ENCODE measurements around the gene H2BK1. TPM values are rescaled to one million over a fixed set of nuclear protein-coding genes. Genes with fewer than 3 reads are reported as not detected.

The H2BK1 gene
- total RNA-seq, 4 donors from 2014 or later, result 4.4 TPM; not detected in 3

DNA sequence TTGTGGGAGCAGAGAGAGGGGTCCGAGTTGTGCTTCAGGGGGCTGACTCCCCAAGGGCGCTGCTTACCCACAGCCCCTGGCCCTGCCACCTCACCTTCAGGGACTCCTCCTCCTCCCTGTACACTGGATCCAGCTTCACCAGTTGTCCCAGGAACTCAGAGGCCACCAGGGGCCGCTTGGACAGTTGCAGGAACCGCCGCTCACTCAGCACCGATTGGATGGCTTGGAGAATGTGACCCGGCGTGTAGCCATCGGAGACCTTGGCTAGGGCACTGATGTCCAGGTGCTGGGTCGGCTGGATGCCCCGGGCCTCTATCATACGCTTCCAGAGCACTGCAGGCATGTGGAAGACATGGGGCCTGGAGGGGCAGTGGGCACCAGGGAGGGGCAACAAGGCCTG lies 18.7 kb downstream of the H2BK1 start:
- Histone ChIP-seq H3K27ac (no peak overlapping the region), H3K9me3 (no peaks in the 10 kb centered on the region), H3K36me3 (no peaks in the 10 kb centered on the region), H3K4me1 (no peaks in the 10 kb centered on the region), H3K27me3 (no peaks in the 10 kb centered on the region), H3K4me3 (no peak overlapping the region)
- intact Hi-C loops (cut with DNase I; ENCODE audit: low total_unique reads), result loop anchor here (10.0 kb wide), 1 partner anchor 47 kb away; no protein-coding TSS in a partner anchor
- no peak for DNase-seq
- no peak for TF ChIP-seq POLR2A (IDR thresholded peaks at IDR 0.05)

DNA sequence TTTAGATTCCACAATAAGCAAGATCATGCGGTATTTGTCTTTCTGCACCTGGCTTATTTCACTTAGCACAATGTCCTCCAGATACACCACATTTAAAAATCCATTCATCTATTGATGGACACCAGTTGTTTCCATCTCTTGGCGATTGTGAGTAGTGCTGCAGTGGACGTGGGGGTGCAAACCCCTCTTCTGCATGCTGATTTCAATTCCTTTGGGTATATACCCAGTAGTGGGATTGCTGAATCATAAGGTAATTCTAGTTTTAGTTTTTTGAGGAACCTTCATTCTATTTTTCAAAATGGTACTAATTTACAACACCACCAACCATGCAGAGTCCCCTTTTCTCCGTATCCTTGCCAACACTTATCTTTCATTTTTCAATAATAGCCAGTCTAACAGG lies 21.2 kb downstream of the H2BK1 start:
- no peaks in the 10 kb centered on the region for H3K27me3 ChIP-seq
- TF ChIP-seq, protein P1, sequence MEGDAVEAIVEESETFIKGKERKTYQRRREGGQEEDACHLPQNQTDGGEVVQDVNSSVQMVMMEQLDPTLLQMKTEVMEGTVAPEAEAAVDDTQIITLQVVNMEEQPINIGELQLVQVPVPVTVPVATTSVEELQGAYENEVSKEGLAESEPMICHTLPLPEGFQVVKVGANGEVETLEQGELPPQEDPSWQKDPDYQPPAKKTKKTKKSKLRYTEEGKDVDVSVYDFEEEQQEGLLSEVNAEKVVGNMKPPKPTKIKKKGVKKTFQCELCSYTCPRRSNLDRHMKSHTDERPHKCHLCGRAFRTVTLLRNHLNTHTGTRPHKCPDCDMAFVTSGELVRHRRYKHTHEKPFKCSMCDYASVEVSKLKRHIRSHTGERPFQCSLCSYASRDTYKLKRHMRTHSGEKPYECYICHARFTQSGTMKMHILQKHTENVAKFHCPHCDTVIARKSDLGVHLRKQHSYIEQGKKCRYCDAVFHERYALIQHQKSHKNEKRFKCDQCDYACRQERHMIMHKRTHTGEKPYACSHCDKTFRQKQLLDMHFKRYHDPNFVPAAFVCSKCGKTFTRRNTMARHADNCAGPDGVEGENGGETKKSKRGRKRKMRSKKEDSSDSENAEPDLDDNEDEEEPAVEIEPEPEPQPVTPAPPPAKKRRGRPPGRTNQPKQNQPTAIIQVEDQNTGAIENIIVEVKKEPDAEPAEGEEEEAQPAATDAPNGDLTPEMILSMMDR (IDR thresholded peaks at IDR 0.05), result no peak
- no peak for TF ChIP-seq POLR2A (IDR thresholded peaks at IDR 0.05)
- H3K36me3 ChIP-seq, result no peaks in the 10 kb centered on the region
- DNase-seq, result no peak
- H3K9me3 ChIP-seq, result no peaks in the 10 kb centered on the region
- no peak overlapping the region for H3K27ac ChIP-seq
- no peaks in the 10 kb centered on the region for H3K4me1 ChIP-seq
- no peak overlapping the region for H3K4me3 ChIP-seq
- intact Hi-C loops (cut with DNase I; ENCODE audit: low total_unique reads), result no loop called here

DNA sequence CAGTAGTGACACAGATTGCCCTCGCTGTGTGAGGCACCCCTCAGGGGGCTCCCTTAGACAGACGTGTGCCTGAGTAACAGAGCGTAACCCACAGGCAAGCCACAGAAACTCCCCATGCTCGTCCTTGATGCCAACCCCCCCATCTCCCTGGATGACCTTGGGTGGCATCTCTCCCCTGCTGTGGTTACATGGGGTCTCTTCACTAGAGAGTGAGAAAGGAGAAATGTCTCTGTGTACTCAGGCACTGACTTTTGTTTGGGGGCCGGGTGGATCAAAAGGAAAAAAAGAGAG lies 22.1 kb downstream of the H2BK1 start:
- DNase-seq, result no peak
- TF ChIP-seq, protein P1 (IDR thresholded peaks at IDR 0.05), result no peak
- no peak for TF ChIP-seq POLR2A (IDR thresholded peaks at IDR 0.05)

DNA sequence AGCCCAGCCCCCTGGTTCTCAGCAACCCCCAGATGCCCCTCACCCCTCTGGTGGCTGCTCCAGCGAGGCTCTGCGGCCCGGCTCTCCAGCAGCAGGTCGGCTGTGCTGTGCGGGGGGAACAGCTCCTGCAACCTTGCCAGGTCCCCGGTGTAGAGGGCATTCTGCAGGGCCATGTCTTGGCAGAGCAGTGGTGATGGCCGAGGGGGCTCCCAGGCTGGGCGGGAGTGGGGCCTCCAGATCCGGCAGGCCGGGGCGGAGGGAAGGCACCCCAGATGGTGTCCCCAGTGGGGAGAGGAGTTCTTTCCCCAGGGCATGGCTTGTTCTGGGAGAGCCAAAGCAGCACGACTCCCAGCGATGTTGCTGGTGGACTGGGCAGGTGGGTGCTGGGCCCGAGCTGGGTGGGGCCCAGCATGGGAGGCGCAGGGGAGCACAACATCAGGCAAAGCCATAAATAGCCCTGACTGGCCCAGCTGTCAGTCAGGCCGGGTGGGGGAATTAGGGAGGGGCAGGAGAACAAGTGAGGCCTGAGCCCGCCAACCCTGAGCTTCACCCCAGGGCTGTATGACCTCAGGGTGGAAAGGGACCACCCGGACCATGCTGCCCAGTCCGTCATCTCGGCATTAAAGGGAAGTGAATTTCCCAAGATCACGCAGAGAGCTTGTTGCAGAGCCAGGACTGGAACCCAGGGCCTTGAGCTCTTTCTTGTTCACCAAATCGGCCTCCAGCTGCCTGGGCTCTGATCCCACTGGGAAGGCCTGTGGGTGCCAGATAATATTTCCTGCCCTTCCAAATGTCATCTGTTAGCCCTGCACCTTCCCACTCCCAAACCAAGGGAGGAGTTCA lies 22.7 kb downstream of the H2BK1 start:
- Histone ChIP-seq H3K9me3 (no peaks in the 10 kb centered on the region), H3K4me3 (no peak overlapping the region), H3K4me1 (no peaks in the 10 kb centered on the region), H3K27me3 (no peaks in the 10 kb centered on the region), H3K36me3 (no peaks in the 10 kb centered on the region), H3K27ac (no peak overlapping the region)
- no peak for TF ChIP-seq POLR2A (IDR thresholded peaks at IDR 0.05)
- TF ChIP-seq, protein P1 (IDR thresholded peaks at IDR 0.05), result no peak
- no peak for DNase-seq
- intact Hi-C loops (cut with DNase I; ENCODE audit: low total_unique reads), result no loop called here

More for the DNA sequence above, 22.1 kb downstream of the H2BK1 start:
- H3K27ac ChIP-seq, result no peak overlapping the region
- H3K4me3 ChIP-seq, result no peak overlapping the region
- no peaks in the 10 kb centered on the region for H3K36me3 ChIP-seq
- intact Hi-C loops (cut with DNase I; ENCODE audit: low total_unique reads), result no loop called here
- no peaks in the 10 kb centered on the region for H3K9me3 ChIP-seq
- no peaks in the 10 kb centered on the region for H3K4me1 ChIP-seq
- no peaks in the 10 kb centered on the region for H3K27me3 ChIP-seq

DNA sequence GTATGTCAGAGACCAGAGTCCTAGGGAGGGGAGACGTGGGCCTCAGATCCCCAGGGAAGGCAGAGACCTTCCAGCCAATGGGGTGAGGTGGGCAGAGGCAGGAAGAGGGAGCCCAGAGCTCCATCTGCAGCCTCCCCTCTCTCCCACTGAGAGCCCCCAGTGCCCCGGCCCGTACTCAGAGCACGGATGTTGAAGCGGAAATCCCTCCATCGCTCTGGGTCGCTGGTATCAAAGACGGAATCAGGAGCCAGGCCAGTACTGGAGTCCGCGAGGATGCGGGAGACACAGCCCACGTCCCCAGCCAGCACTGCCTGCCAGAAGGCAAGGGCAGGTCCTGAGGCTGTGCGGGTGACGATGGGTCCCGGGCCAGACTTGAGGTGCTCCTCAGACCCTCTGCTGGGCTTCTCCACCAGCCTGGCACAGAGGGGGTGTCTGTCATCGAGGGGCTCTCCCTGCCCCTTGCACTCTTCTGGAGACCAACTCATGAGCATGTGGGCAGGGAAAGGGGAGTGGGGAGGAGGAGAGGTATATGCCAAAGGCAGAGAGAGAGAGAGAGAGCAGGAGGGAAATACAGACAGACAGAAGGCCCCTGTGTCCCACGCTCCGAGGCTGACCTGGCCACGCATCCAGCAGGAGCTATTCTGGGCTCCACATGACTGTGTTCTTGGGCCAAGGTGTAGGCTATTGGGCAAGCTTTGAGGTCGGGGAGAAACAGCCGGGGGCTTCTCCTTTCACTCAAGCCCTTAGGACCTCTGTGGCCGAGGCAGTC lies 23.5 kb downstream of the H2BK1 start, which contains the start of gene ASB10:
Gene ASB10, minus strand, starts transcription at position 611 of the 769 bp plus-strand sequence. Its CDS starts 120 bp downstream, at position 491.
- Histone ChIP-seq H3K9me3 (no peaks in the 10 kb centered on the region), H3K36me3 (no peaks in the 10 kb centered on the region), H3K4me1 (no peaks in the 10 kb centered on the region), H3K27ac (no peak within 1 kb of the TSS), H3K4me3 (no peak within 1 kb of the TSS), H3K27me3 (no peaks in the 10 kb centered on the region)
- intact Hi-C loops (cut with DNase I; ENCODE audit: low total_unique reads), result no loop called here
- TF ChIP-seq POLR2A (IDR thresholded peaks at IDR 0.05), result no peak
- TF ChIP-seq, protein P1 (IDR thresholded peaks at IDR 0.05), result no peak
- DNase-seq, result no peak

All from uterus (tissue), 4 donors.